Measurements from ENCODE around the gene GNAT1. TPM values are rescaled to one million over a fixed set of nuclear protein-coding genes. Genes with fewer than 3 reads are reported as not detected.
A peak's percentile ranks its signal among the peaks of the same experiment; 100 is the strongest.

Gene GNAT1
- total and polyA plus RNA-seq, 2 of the 13 experiments (the other 11 are each of a cell fraction or from before 2014, with no cell fraction given): 0.15 TPM; not detected in 1

- TF ChIP-seq, protein P1, sequence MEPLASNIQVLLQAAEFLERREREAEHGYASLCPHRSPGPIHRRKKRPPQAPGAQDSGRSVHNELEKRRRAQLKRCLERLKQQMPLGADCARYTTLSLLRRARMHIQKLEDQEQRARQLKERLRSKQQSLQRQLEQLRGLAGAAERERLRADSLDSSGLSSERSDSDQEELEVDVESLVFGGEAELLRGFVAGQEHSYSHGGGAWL (CRISPR knock-in tag; IDR thresholded peaks at IDR 0.05): peak; percentile 88
- 0 out of 2 replicates have a peak, but pooled peaks have one; percentile 14 for TF ChIP-seq ZNF24 (IDR thresholded peaks at IDR 0.05)
- peak; percentile 79; the same call in 1 of the 2 replicates for TF ChIP-seq ZNF572 (CRISPR knock-in tag; IDR thresholded peaks at IDR 0.05)
- TF ChIP-seq, protein P2, sequence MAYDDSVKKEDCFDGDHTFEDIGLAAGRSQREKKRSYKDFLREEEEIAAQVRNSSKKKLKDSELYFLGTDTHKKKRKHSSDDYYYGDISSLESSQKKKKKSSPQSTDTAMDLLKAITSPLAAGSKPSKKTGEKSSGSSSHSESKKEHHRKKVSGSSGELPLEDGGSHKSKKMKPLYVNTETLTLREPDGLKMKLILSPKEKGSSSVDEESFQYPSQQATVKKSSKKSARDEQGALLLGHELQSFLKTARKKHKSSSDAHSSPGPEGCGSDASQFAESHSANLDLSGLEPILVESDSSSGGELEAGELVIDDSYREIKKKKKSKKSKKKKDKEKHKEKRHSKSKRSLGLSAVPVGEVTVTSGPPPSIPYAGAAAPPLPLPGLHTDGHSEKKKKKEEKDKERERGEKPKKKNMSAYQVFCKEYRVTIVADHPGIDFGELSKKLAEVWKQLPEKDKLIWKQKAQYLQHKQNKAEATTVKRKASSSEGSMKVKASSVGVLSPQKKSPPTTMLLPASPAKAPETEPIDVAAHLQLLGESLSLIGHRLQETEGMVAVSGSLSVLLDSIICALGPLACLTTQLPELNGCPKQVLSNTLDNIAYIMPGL (CRISPR knock-in tag; IDR thresholded peaks at IDR 0.05; ENCODE audit: borderline replicate concordance in 1 of 2, low read depth in 1 of 2): peak; percentile 78 to 83
- 0 out of 2 replicates have a peak, but pooled peaks have one; percentile 45 for TF ChIP-seq BRD4 (CRISPR knock-in tag; IDR thresholded peaks at IDR 0.05)
- TF ChIP-seq, protein P3, sequence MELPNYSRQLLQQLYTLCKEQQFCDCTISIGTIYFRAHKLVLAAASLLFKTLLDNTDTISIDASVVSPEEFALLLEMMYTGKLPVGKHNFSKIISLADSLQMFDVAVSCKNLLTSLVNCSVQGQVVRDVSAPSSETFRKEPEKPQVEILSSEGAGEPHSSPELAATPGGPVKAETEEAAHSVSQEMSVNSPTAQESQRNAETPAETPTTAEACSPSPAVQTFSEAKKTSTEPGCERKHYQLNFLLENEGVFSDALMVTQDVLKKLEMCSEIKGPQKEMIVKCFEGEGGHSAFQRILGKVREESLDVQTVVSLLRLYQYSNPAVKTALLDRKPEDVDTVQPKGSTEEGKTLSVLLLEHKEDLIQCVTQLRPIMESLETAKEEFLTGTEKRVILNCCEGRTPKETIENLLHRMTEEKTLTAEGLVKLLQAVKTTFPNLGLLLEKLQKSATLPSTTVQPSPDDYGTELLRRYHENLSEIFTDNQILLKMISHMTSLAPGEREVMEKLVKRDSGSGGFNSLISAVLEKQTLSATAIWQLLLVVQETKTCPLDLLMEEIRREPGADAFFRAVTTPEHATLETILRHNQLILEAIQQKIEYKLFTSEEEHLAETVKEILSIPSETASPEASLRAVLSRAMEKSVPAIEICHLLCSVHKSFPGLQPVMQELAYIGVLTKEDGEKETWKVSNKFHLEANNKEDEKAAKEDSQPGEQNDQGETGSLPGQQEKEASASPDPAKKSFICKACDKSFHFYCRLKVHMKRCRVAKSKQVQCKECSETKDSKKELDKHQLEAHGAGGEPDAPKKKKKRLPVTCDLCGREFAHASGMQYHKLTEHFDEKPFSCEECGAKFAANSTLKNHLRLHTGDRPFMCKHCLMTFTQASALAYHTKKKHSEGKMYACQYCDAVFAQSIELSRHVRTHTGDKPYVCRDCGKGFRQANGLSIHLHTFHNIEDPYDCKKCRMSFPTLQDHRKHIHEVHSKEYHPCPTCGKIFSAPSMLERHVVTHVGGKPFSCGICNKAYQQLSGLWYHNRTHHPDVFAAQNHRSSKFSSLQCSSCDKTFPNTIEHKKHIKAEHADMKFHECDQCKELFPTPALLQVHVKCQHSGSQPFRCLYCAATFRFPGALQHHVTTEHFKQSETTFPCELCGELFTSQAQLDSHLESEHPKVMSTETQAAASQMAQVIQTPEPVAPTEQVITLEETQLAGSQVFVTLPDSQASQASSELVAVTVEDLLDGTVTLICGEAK (IDR thresholded peaks at IDR 0.05): no peak
- TF ChIP-seq, protein P3 (CRISPR knock-in tag; IDR thresholded peaks at IDR 0.05): peak; percentile 24; the same call in 1 of the 2 replicates
- no peak; the same call in 1 of the 2 replicates for TF ChIP-seq ZNF205 (CRISPR knock-in tag; IDR thresholded peaks at IDR 0.05)
- peak; percentile 32; the same call in 1 of the 2 replicates for TF ChIP-seq SPEN (CRISPR knock-in tag; IDR thresholded peaks at IDR 0.05; ENCODE audit: low read depth)
- TF ChIP-seq EP300 (IDR thresholded peaks at IDR 0.05; ENCODE audit: low read depth in 2 of 2, low read length in 2 of 2): no peak
- TF ChIP-seq EP300 (CRISPR knock-in tag; IDR thresholded peaks at IDR 0.05; ENCODE audit: borderline replicate concordance): no peak
- TF ChIP-seq ZNF280B (CRISPR knock-in tag; IDR thresholded peaks at IDR 0.05; ENCODE audit: borderline replicate concordance): 0 out of 2 replicates have a peak, but pooled peaks have one; percentile 48
Measured at GRCh38 chr3:50194128-50194902, 2.9 kb downstream of the GNAT1 start (continued).

All from HepG2 (cell line).